Measurements from ENCODE around the gene NTNG1. TPM values are rescaled to one million over a fixed set of nuclear protein-coding genes. Genes with fewer than 3 reads are reported as not detected.
"Not testable (repeated sequence)": the region's sequence is repeated elsewhere in the genome, so short reads cannot be mapped to it uniquely, and the experiment has no call there.

Gene NTNG1
- total RNA-seq, 1 experiment from 2014 or later = not detected

GRCh38 chr1:107228704-107229371, 88.0 kb downstream of the NTNG1 start:
- Histone ChIP-seq H3K4me3 (ENCODE audit: low read length) (no peak overlapping the region), H3K4me2 (ENCODE audit: low read depth, low read length, poor library complexity, severe bottlenecking) (no peak overlapping the region), H3K9me2 (replicated peaks; ENCODE audit: insufficient read depth, low read length) (no peaks in the 10 kb centered on the region), H3K79me2 (ENCODE audit: low read length) (no peaks in the 10 kb centered on the region), H3K27ac (ENCODE audit: low read length) (no peak overlapping the region), H2AFZ (ENCODE audit: low read length) (no peak overlapping the region), H3K36me3 (ENCODE audit: insufficient read depth, low read length) (no peaks in the 10 kb centered on the region), H3K27me3 (ENCODE audit: low read length) (no peaks in the 10 kb centered on the region), H3K9ac (ENCODE audit: low read length) (no peak overlapping the region), H3K9me3 (ENCODE audit: low read length) (no peaks in the 10 kb centered on the region), H3K4me1 (ENCODE audit: low read length) (no peaks in the 10 kb centered on the region), H4K20me1 (ENCODE audit: insufficient read depth, low read depth, low read length) (no peaks in the 10 kb centered on the region)
- DNase-seq = no peak

- Histone ChIP-seq H3K9me2 (replicated peaks; ENCODE audit: insufficient read depth, low read length) (no peaks in the 10 kb centered on the region), H3K27ac (ENCODE audit: low read length) (no peak overlapping the region), H4K20me1 (ENCODE audit: insufficient read depth, low read depth, low read length) (no peaks in the 10 kb centered on the region), H3K27me3 (ENCODE audit: low read length) (no peaks in the 10 kb centered on the region), H2AFZ (ENCODE audit: low read length) (no peak overlapping the region), H3K4me2 (ENCODE audit: low read depth, low read length, poor library complexity, severe bottlenecking) (no peak overlapping the region), H3K36me3 (ENCODE audit: insufficient read depth, low read length) (no peaks in the 10 kb centered on the region), H3K4me3 (ENCODE audit: low read length) (no peak overlapping the region), H3K4me1 (ENCODE audit: low read length) (no peaks in the 10 kb centered on the region), H3K9ac (ENCODE audit: low read length) (no peak overlapping the region), H3K79me2 (ENCODE audit: low read length) (no peaks in the 10 kb centered on the region), H3K9me3 (ENCODE audit: low read length) (no peaks in the 10 kb centered on the region)
- DNase-seq = no peak
Measured at GRCh38 chr1:107229711-107230110, 88.9 kb downstream of the NTNG1 start.

- Histone ChIP-seq H3K27me3 (ENCODE audit: low read length) (no peaks in the 10 kb centered on the region), H3K9me2 (replicated peaks; ENCODE audit: insufficient read depth, low read length) (no peaks in the 10 kb centered on the region), H3K4me2 (ENCODE audit: low read depth, low read length, poor library complexity, severe bottlenecking) (no peak overlapping the region), H3K4me3 (ENCODE audit: low read length) (no peak overlapping the region), H4K20me1 (ENCODE audit: insufficient read depth, low read depth, low read length) (no peaks in the 10 kb centered on the region), H3K27ac (ENCODE audit: low read length) (no peak overlapping the region), H2AFZ (ENCODE audit: low read length) (no peak overlapping the region), H3K9me3 (ENCODE audit: low read length) (no peaks in the 10 kb centered on the region), H3K79me2 (ENCODE audit: low read length) (no peaks in the 10 kb centered on the region), H3K4me1 (ENCODE audit: low read length) (no peaks in the 10 kb centered on the region), H3K9ac (ENCODE audit: low read length) (no peak overlapping the region), H3K36me3 (ENCODE audit: insufficient read depth, low read length) (no peaks in the 10 kb centered on the region)
- DNase-seq = no peak
Measured at GRCh38 chr1:107230121-107230520, 89.3 kb downstream of the NTNG1 start.

GRCh38 chr1:107231291-107231690, 90.5 kb downstream of the NTNG1 start:
- no peak overlapping the region for H2AFZ ChIP-seq (ENCODE audit: low read length)
- no peaks in the 10 kb centered on the region for H3K9me2 ChIP-seq (replicated peaks; ENCODE audit: insufficient read depth, low read length)
- no peaks in the 10 kb centered on the region for H3K27me3 ChIP-seq (ENCODE audit: low read length)
- no peaks in the 10 kb centered on the region for H4K20me1 ChIP-seq (ENCODE audit: insufficient read depth, low read depth, low read length)
- H3K4me1 ChIP-seq (ENCODE audit: low read length) = no peaks in the 10 kb centered on the region
- H3K27ac ChIP-seq (ENCODE audit: low read length) = no peak overlapping the region
- no peaks in the 10 kb centered on the region for H3K9me3 ChIP-seq (ENCODE audit: low read length)
- DNase-seq = no peak
- H3K79me2 ChIP-seq (ENCODE audit: low read length) = no peaks in the 10 kb centered on the region
- H3K4me2 ChIP-seq (ENCODE audit: low read depth, low read length, poor library complexity, severe bottlenecking) = no peak overlapping the region
- no peak overlapping the region for H3K9ac ChIP-seq (ENCODE audit: low read length)
- no peaks in the 10 kb centered on the region for H3K36me3 ChIP-seq (ENCODE audit: insufficient read depth, low read length)
- no peak overlapping the region for H3K4me3 ChIP-seq (ENCODE audit: low read length)

GRCh38 chr1:107232426-107232825, 91.6 kb downstream of the NTNG1 start:
- Histone ChIP-seq H4K20me1 (ENCODE audit: insufficient read depth, low read depth, low read length) (no peaks in the 10 kb centered on the region), H3K4me2 (ENCODE audit: low read depth, low read length, poor library complexity, severe bottlenecking) (no peak overlapping the region), H3K9me2 (replicated peaks; ENCODE audit: insufficient read depth, low read length) (no peaks in the 10 kb centered on the region), H3K36me3 (ENCODE audit: insufficient read depth, low read length) (no peaks in the 10 kb centered on the region), H2AFZ (ENCODE audit: low read length) (no peak overlapping the region), H3K79me2 (ENCODE audit: low read length) (no peaks in the 10 kb centered on the region), H3K4me1 (ENCODE audit: low read length) (no peaks in the 10 kb centered on the region), H3K9me3 (ENCODE audit: low read length) (no peaks in the 10 kb centered on the region), H3K27ac (ENCODE audit: low read length) (no peak overlapping the region), H3K27me3 (ENCODE audit: low read length) (no peaks in the 10 kb centered on the region), H3K9ac (ENCODE audit: low read length) (no peak overlapping the region), H3K4me3 (ENCODE audit: low read length) (no peak overlapping the region)
- DNase-seq = no peak

- not testable (repeated sequence) for H3K36me3 ChIP-seq (ENCODE audit: insufficient read depth, low read length); H3K79me2 ChIP-seq (ENCODE audit: low read length); DNase-seq; H3K27me3 ChIP-seq (ENCODE audit: low read length); H3K4me3 ChIP-seq (ENCODE audit: low read length); H4K20me1 ChIP-seq (ENCODE audit: insufficient read depth, low read depth, low read length); H3K4me1 ChIP-seq (ENCODE audit: low read length); H2AFZ ChIP-seq (ENCODE audit: low read length); H3K4me2 ChIP-seq (ENCODE audit: low read depth, low read length, poor library complexity, severe bottlenecking); H3K9ac ChIP-seq (ENCODE audit: low read length); H3K27ac ChIP-seq (ENCODE audit: low read length); H3K9me2 ChIP-seq (replicated peaks; ENCODE audit: insufficient read depth, low read length); H3K9me3 ChIP-seq (ENCODE audit: low read length)
Measured at GRCh38 chr1:107236760-107237159, 95.9 kb downstream of the NTNG1 start.

- no peaks in the 10 kb centered on the region for H3K9me2 ChIP-seq (replicated peaks; ENCODE audit: insufficient read depth, low read length)
Measured at GRCh38 chr1:107243461-107243860, 102.6 kb downstream of the NTNG1 start.

GRCh38 chr1:107244709-107245500, 104.1 kb downstream of the NTNG1 start:
- Histone ChIP-seq H3K4me2 (ENCODE audit: low read depth, low read length, poor library complexity, severe bottlenecking) (no peak overlapping the region), H3K27ac (ENCODE audit: low read length) (no peak overlapping the region), H2AFZ (ENCODE audit: low read length) (no peak overlapping the region), H3K9ac (ENCODE audit: low read length) (no peak overlapping the region), H3K9me2 (replicated peaks; ENCODE audit: insufficient read depth, low read length) (no peaks in the 10 kb centered on the region), H4K20me1 (ENCODE audit: insufficient read depth, low read depth, low read length) (no peaks in the 10 kb centered on the region), H3K36me3 (ENCODE audit: insufficient read depth, low read length) (no peaks in the 10 kb centered on the region), H3K27me3 (ENCODE audit: low read length) (peaks cover 4% of the 10 kb centered on the region; the same call in 1 of the 2 replicates), H3K79me2 (ENCODE audit: low read length) (no peaks in the 10 kb centered on the region), H3K4me3 (ENCODE audit: low read length) (no peak overlapping the region), H3K4me1 (ENCODE audit: low read length) (no peaks in the 10 kb centered on the region), H3K9me3 (ENCODE audit: low read length) (no peaks in the 10 kb centered on the region)
- DNase-seq = no peak

More at GRCh38 chr1:107243461-107243860, 102.6 kb downstream of the NTNG1 start:
- Histone ChIP-seq H3K4me1 (ENCODE audit: low read length) (no peaks in the 10 kb centered on the region), H3K27me3 (ENCODE audit: low read length) (peaks cover 4% of the 10 kb centered on the region; the same call in 1 of the 2 replicates), H3K4me2 (ENCODE audit: low read depth, low read length, poor library complexity, severe bottlenecking) (no peak overlapping the region), H3K79me2 (ENCODE audit: low read length) (no peaks in the 10 kb centered on the region), H3K9me3 (ENCODE audit: low read length) (no peaks in the 10 kb centered on the region), H3K4me3 (ENCODE audit: low read length) (no peak overlapping the region), H3K9ac (ENCODE audit: low read length) (no peak overlapping the region), H3K36me3 (ENCODE audit: insufficient read depth, low read length) (no peaks in the 10 kb centered on the region), H3K27ac (ENCODE audit: low read length) (no peak overlapping the region), H2AFZ (ENCODE audit: low read length) (no peak overlapping the region), H4K20me1 (ENCODE audit: insufficient read depth, low read depth, low read length) (no peaks in the 10 kb centered on the region)
- no peak for DNase-seq
